Right atrium auricular region (tissue), 2 donors: ENCODE data around the gene HDHD3. TPM values are rescaled to one million over a fixed set of nuclear protein-coding genes. Genes with fewer than 3 reads are reported as not detected.
"Not testable (repeated sequence)": the region's sequence is repeated elsewhere in the genome, so short reads cannot be mapped to it uniquely, and the experiment has no call there.

ENCODE experiments used
- DNase-seq: peaks from one replicate; pipeline ENCODE4 v3.0.0-alpha.2; 2019; ENCODE audit warnings: low spot score
- H3K27ac ChIP-seq, 2 donors: fragments of 200-600 bp; sonication (generic); 1 replicate in 1 of 2; 2 replicates in 1 of 2; pipeline ENCODE4 v1.5.1; 2016 to 2019
- H3K27me3 ChIP-seq, 2 donors: fragments of 200-600 bp; sonication (generic); one replicate each; pipeline versions ENCODE4 v1.5.1 to v1.6.0; 2017 to 2019
- H3K36me3 ChIP-seq: fragments of 200-600 bp; sonication (generic); one replicate; pipeline ENCODE4 v1.5.1; 2016
- H3K4me1 ChIP-seq, 2 donors: fragments of 200-600 bp; sonication (generic); one replicate each; pipeline versions ENCODE4 v1.5.1 to v1.6.0; 2017 to 2019
- H3K4me3 ChIP-seq, 2 donors: fragments of 200-600 bp; sonication (generic); 1 replicate in 1 of 2; 2 replicates in 1 of 2; pipeline ENCODE4 v1.5.1; 2017 to 2019; ENCODE audit warnings: mild to moderate bottlenecking in 1 of 2, moderate library complexity in 1 of 2
- H3K9me3 ChIP-seq, 2 donors: fragments of 200-600 bp; sonication (generic); one replicate each; pipeline ENCODE4 v1.5.1; 2019
- total RNA-seq, 2 donors: library from RNA; depleted of rRNA; stranded (reverse); fragments of >200 nt; gene quantifications; one replicate each; pipeline ENCODE4 v1.1.0, GENCODE V29; 2016
- TF ChIP-seq, protein P1 (sequence below), 2 donors: fragments of 200-600 bp; sonication (generic); IDR thresholded peaks; one replicate each; pipeline ENCODE4 v1.5.1; 2019; ENCODE audit warnings: antibody characterized with exemption in 2 of 2

HDHD3 gene
- total RNA-seq, 2 donors from 2014 or later = 20.0 to 25.6 TPM

DNA sequence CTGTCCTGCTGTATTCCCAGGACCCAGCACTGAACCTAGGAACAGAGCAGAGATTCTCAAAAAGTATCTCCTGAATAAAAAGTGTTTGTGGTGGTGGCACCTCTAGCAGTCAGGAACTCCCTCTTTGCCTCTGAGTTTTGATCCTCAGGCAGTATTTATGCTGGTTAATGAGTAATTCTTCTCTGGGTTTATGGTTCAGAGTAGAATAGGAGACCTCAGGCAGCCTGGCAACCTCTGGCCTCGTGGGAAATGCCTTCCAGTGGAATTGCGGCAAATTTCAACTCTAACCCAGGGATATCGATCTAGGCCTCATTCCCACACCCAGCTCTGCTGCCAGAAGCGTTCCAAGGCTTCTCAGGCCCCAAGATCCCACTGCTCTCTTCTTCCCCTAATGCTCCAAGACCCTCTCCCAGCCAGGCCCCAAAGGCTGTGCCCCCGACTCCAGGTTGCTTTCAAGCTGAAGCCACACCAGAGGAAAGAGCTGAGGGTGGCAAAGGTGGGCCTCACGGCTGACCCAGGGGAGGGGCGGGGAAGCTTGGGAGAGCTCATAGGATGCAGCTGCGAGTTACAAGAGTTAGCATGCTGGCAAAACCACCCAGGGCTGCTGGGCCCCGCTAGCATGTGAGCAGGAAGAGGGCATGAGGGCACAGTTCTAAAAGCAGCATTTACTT lies 10.9 kb upstream of the HDHD3 start:
- peaks cover 51% of the 10 kb centered on the region for H3K36me3 ChIP-seq
- H3K27ac ChIP-seq = no peak overlapping the region
- H3K4me1 ChIP-seq = no peaks in the 10 kb centered on the region
- no peaks in the 10 kb centered on the region for H3K9me3 ChIP-seq
- no peaks in the 10 kb centered on the region for H3K27me3 ChIP-seq
- TF ChIP-seq, protein P1, sequence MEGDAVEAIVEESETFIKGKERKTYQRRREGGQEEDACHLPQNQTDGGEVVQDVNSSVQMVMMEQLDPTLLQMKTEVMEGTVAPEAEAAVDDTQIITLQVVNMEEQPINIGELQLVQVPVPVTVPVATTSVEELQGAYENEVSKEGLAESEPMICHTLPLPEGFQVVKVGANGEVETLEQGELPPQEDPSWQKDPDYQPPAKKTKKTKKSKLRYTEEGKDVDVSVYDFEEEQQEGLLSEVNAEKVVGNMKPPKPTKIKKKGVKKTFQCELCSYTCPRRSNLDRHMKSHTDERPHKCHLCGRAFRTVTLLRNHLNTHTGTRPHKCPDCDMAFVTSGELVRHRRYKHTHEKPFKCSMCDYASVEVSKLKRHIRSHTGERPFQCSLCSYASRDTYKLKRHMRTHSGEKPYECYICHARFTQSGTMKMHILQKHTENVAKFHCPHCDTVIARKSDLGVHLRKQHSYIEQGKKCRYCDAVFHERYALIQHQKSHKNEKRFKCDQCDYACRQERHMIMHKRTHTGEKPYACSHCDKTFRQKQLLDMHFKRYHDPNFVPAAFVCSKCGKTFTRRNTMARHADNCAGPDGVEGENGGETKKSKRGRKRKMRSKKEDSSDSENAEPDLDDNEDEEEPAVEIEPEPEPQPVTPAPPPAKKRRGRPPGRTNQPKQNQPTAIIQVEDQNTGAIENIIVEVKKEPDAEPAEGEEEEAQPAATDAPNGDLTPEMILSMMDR (IDR thresholded peaks at IDR 0.05) = no peak
- no peak for DNase-seq
- no peak overlapping the region for H3K4me3 ChIP-seq

DNA sequence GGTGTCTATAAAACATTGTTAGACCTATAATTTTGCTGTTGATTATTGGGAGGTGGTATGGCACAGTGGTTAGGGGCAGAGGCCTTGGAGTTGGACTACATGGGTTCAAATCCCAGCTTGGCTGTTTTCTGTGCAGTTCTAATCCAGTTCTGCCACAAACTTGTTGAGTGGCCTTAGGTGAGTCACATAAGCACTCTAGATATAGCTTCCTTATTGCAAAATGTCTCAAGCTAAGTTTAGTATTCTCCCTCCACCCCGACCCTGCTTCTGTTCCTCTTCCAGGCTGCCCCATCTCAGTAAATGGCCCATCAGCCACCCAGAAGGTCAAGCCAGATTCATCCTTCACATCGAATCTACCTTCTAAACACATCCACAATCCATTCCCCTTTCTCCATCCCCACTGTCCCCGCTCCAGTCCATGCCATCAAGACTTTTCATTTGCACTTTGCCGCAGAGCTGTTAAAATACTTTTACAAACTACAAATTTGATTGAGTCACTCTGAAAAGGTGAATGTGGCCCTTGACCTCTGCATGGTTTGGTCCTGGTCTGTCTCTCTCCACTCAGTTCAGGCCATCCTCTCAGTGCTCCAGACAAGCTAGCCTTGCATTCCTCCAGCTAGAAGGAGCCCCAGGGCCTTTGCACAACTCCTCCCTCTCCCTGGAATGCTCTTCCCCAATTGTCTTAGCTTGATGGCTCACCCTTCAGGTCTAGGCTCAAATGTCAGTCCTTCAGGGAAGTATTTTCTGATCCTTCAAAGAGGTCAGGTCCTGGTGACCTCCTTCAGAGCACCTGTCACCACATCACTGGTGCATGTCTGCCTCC lies 10.0 kb upstream of the HDHD3 start:
- H3K4me3 ChIP-seq = no peak overlapping the region
- DNase-seq = no peak
- H3K36me3 ChIP-seq = peaks cover 43% of the 10 kb centered on the region
- H3K9me3 ChIP-seq = no peaks in the 10 kb centered on the region
- no peaks in the 10 kb centered on the region for H3K4me1 ChIP-seq
- H3K27ac ChIP-seq = no peak overlapping the region
- TF ChIP-seq, protein P1 (IDR thresholded peaks at IDR 0.05) = no peak
- H3K27me3 ChIP-seq = no peaks in the 10 kb centered on the region

DNA sequence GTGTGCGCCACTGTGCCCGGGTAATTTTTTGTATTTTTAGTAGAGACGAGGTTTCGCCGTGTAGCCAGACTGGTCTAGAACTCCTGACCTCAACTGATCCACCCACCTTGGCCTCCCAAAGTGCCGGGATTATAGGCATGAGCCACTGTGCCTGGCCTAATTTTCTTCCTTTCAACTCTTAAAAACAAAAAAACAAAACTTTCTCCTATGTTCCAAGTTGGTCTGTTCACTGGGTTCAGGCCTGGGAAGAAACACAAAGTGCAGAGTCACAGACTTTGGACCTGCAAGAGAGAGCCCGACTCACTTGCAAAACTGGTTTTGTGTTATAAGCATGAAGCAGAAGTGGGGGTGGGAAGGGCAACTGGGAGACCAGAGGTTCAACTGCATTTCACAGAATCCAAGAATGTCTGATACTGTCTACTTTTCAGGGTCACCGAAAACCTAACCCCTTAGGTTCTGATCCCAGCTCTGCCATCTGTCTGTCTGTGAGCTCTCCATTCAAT lies 5.2 kb upstream of the HDHD3 start:
- H3K27me3 ChIP-seq = no peaks in the 10 kb centered on the region
- no peak overlapping the region for H3K27ac ChIP-seq
- no peaks in the 10 kb centered on the region for H3K4me1 ChIP-seq
- DNase-seq = no peak
- TF ChIP-seq, protein P1 (IDR thresholded peaks at IDR 0.05) = no peak
- H3K9me3 ChIP-seq = no peaks in the 10 kb centered on the region
- peaks cover 2% of the 10 kb centered on the region for H3K36me3 ChIP-seq
- no peak overlapping the region for H3K4me3 ChIP-seq

DNA sequence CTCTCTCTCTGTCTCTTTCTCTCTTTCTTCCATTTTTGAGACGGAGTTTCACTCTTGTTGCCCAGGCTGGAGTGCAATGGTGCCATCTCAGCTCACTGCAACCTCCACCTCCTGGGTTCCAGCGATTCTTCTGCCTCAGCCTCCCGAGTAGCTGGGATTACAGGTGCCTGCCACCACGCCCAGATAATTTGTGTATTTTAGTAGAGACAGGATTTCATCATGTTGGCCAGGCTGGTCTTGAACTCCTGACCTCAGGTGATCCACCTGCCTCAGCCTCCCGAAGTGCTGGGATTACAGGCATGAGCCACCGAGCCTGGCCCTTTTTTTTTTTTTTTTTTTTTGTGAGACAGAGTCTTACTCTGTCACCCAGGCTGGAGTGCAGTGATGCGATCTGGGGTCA lies 4.7 kb upstream of the HDHD3 start:
- H3K9me3 ChIP-seq, DNase-seq, H3K27ac ChIP-seq, H3K4me3 ChIP-seq, H3K36me3 ChIP-seq, H3K27me3 ChIP-seq, H3K4me1 ChIP-seq: not testable (repeated sequence)

DNA sequence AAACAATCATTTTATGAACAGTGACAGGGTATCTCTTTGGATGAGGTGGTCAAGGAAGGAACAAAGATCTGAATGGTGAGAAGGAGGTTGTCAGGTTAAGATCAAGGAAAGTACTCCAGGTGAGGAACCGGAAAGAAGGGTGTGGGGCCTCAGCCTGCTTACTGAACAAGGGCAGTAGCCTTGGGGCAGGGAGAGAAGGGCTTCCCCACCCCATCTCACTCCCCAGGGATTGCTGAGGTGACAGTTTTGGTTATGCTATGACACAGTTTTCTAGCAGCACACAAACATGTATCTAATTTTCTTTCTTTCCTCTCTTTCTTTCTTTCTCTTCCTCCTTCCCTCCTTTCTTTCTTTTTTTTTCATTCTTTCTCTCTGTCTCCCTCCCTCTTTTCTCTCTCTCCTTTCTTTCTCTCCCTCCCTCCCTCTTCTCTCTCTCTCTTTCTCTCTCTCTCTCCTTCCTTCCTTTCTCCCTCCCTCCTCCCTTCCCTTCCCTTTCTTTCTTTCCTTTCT lies 4.1 kb upstream of the HDHD3 start:
- Histone ChIP-seq H3K36me3 (no peaks in the 10 kb centered on the region), H3K4me3 (no peak overlapping the region), H3K9me3 (no peaks in the 10 kb centered on the region), H3K27me3 (no peaks in the 10 kb centered on the region), H3K4me1 (no peaks in the 10 kb centered on the region), H3K27ac (no peak overlapping the region)
- no peak for DNase-seq
- TF ChIP-seq, protein P1 (IDR thresholded peaks at IDR 0.05) = no peak

DNA sequence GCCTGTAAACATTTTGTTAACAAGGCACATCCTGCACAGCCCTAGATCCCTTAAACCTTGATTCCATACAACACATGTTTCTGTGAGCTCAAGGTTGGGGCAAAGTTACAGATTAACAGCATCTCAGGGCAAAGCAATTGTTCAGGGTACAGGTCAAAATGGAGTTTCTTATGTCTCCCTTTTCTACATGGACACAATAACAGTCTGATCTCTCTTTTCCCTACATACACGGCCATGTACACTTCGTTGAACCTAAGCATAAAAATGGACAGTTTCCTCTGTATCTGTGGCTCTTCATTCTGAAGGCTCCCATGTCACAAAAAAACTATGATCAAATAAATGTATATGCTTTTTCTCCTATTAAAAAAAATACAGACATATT lies 3.0 kb upstream of the HDHD3 start:
- not testable (repeated sequence) for DNase-seq, H3K4me3 ChIP-seq, H3K27ac ChIP-seq, H3K4me1 ChIP-seq, H3K9me3 ChIP-seq, H3K36me3 ChIP-seq, H3K27me3 ChIP-seq

DNA sequence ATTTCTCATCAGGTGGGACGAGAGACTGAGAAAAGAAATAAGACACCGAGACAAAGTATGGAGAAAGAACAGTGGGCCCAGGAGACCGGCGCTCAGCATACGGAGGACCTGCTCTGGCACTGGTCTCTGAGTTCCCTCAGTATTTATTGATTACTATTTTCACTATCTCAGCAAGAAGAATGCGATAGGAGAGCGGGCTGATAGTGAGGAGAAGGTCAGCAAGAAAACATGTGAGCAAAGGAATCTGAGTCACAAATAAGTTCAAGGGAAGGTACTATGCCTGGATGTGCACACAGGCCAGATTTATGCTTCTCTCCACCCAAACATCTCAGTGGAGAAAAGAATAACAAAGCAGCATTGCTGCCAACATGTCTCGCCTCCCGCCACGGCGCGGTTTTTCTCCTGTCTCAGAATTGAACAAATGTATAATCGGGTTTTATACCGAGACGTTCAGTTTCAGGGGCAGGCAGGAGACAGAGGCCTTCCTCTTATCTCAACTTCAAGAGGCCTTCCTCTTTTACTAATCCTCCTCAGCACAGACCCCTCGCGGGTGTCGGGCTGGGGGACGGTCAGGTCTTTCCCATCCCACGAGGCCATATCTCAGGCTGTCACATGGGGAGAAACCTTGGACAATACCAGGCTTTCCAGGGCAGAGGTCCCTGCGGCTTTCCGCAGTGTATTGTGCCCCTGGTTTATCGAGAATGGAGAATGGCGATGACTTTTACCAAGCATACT lies 2.5 kb upstream of the HDHD3 start:
- not testable (repeated sequence) for H3K9me3 ChIP-seq, H3K4me1 ChIP-seq, H3K27me3 ChIP-seq, DNase-seq, H3K36me3 ChIP-seq, H3K27ac ChIP-seq, H3K4me3 ChIP-seq
